SU-DHL-6 (cell line): ENCODE results near the gene SLC16A4.

Experiments used
- H2AFZ ChIP-seq: fragments of 200-600 bp; sonication (generic); 2 replicates; pipeline ENCODE4 v1.6.1; 2014; ENCODE audit warnings: low read depth, mild to moderate bottlenecking, moderate library complexity, mixed read lengths, antibody characterized with exemption, low read length; ENCODE audit not compliant: severe bottlenecking
- H3F3A ChIP-seq: fragments of 200-600 bp; shearing (Covaris generic); 2 replicates; pipeline ENCODE4 v1.6.0; 2016; ENCODE audit warnings: antibody characterized with exemption, mild to moderate bottlenecking; ENCODE audit not compliant: insufficient read depth
- H3K27ac ChIP-seq: fragments of 200-600 bp; sonication (generic); 2 replicates; pipeline ENCODE4 v1.5.1; 2016; ENCODE audit warnings: low read depth, mild to moderate bottlenecking, low read length, moderate library complexity, mixed read lengths
- H3K27me3 ChIP-seq: fragments of 200-600 bp; sonication (generic), shearing (Covaris generic); 2 replicates; pipeline ENCODE4 v1.6.0; 2014; ENCODE audit warnings: mild to moderate bottlenecking, low read length
- H3K36me3 ChIP-seq: fragments of 200-600 bp; sonication (generic); 2 replicates; pipeline ENCODE4 v1.6.1; 2014; ENCODE audit warnings: mild to moderate bottlenecking, low read length, mixed read lengths
- H3K4me2 ChIP-seq: fragments of 300-600, 200-600 bp; shearing (Covaris generic), sonication (generic); 2 replicates; pipeline ENCODE4 v1.6.0; 2014; ENCODE audit warnings: low read length, low read depth, mild to moderate bottlenecking; ENCODE audit not compliant: poor library complexity, severe bottlenecking
- H3K4me3 ChIP-seq: fragments of 200-600 bp; sonication (generic); 2 replicates; pipeline ENCODE4 v1.5.1; 2014; ENCODE audit warnings: antibody characterized with exemption, low read length, mild to moderate bottlenecking, mixed read lengths; ENCODE audit not compliant: insufficient read depth, poor library complexity, severe bottlenecking
- H3K79me2 ChIP-seq: fragments of 200-600 bp; sonication (generic); 2 replicates; pipeline ENCODE4 v1.6.1; 2014; ENCODE audit warnings: mild to moderate bottlenecking, low read length, moderate library complexity; ENCODE audit not compliant: insufficient read depth
- H3K9ac ChIP-seq: fragments of 200-600 bp; sonication (generic); 2 replicates; pipeline ENCODE4 v1.7.0; 2014; ENCODE audit warnings: mild to moderate bottlenecking, low read length
- H3K9me2 ChIP-seq: fragments of 200-600 bp; sonication (generic); replicated peaks from 2 replicates; pipeline ENCODE4 v1.6.1; 2014; ENCODE audit warnings: low read length; ENCODE audit not compliant: insufficient read depth
- H3K9me3 ChIP-seq: fragments of 200-600 bp; sonication (generic); 2 replicates; pipeline ENCODE4 v1.6.1; 2014; ENCODE audit warnings: low read length, mixed read lengths; ENCODE audit not compliant: insufficient read depth
- H4K20me1 ChIP-seq: fragments of 200-600 bp; sonication (generic); 2 replicates; pipeline ENCODE4 v1.6.1; 2014; ENCODE audit warnings: low read depth, mild to moderate bottlenecking, antibody characterized with exemption, low read length, moderate library complexity, mixed read lengths
- CTCF ChIP-seq: fragments of 200-600 bp; sonication (generic); IDR thresholded peaks from one replicate; pipeline ENCODE4 v1.5.1; 2017; ENCODE audit warnings: antibody characterized with exemption, mild to moderate bottlenecking, low read length, moderate library complexity; ENCODE audit not compliant: insufficient read depth, poor library complexity, severe bottlenecking
- EZH2phosphoT487 ChIP-seq: fragments of 200-600 bp; sonication (generic), shearing (Covaris generic); conservative IDR thresholded peaks from 2 replicates; pipeline ENCODE4 v1.6.1; 2018; ENCODE audit warnings: mild to moderate bottlenecking, antibody characterized with exemption, low read length, moderate library complexity, mixed read lengths

The SLC16A4 gene

GRCh38 chr1:110393691-110394492 lies 3.1 kb upstream of the SLC16A4 start:
- Histone ChIP-seq H2AFZ (no peak overlapping the region), H3K9me2 (no peaks in the 10 kb centered on the region), H4K20me1 (no peaks in the 10 kb centered on the region), H3K4me3 (no peak overlapping the region), H3K9ac (no peak overlapping the region), H3K4me2 (no peak overlapping the region), H3K27me3 (no peaks in the 10 kb centered on the region), H3K27ac (no peak overlapping the region), H3K79me2 (no peaks in the 10 kb centered on the region), H3F3A (peaks cover 10% of the 10 kb centered on the region; the same call in 1 of the 2 replicates), H3K36me3 (no peaks in the 10 kb centered on the region), H3K9me3 (no peaks in the 10 kb centered on the region)
- TF ChIP-seq EZH2phosphoT487 (no peak), CTCF (no peak)

- Histone ChIP-seq H3K27me3 (no peaks in the 10 kb centered on the region), H3K36me3 (no peaks in the 10 kb centered on the region), H3K4me2 (no peak overlapping the region), H2AFZ (no peak overlapping the region), H3K9ac (no peak overlapping the region), H4K20me1 (no peaks in the 10 kb centered on the region), H3K9me2 (no peaks in the 10 kb centered on the region), H3K27ac (no peak overlapping the region), H3K4me3 (no peak overlapping the region), H3K79me2 (no peaks in the 10 kb centered on the region), H3K9me3 (no peaks in the 10 kb centered on the region), H3F3A (peaks cover 10% of the 10 kb centered on the region; the same call in 1 of the 2 replicates)
- no peak for TF ChIP-seq EZH2phosphoT487
- no peak for TF ChIP-seq CTCF
These were observed 2.5 kb upstream of the SLC16A4 start for GRCh38 chr1:110393286-110393685.

- no peak overlapping the region for H3K4me3 ChIP-seq
- no peaks in the 10 kb centered on the region for H3K36me3 ChIP-seq
- H3K79me2 ChIP-seq, result no peaks in the 10 kb centered on the region
- no peak overlapping the region for H3K4me2 ChIP-seq
- H3K9me3 ChIP-seq, result no peaks in the 10 kb centered on the region
- no peak overlapping the region for H2AFZ ChIP-seq
- no peaks in the 10 kb centered on the region for H3K9me2 ChIP-seq
- no peak overlapping the region for H3K9ac ChIP-seq
- H4K20me1 ChIP-seq, result no peaks in the 10 kb centered on the region
- no peak overlapping the region for H3K27ac ChIP-seq
- H3K27me3 ChIP-seq, result no peaks in the 10 kb centered on the region
- TF ChIP-seq CTCF (no peak), EZH2phosphoT487 (no peak)
- peaks cover 22% of the 10 kb centered on the region for H3F3A ChIP-seq
These were observed 730 bp downstream of the SLC16A4 start for GRCh38 chr1:110390096-110390495.
